ENCODE measurements around the gene ANKS1B.

GRCh38 chr12:99486277-99486676 is 498.5 kb downstream of the ANKS1B start:
- no peak for TF ChIP-seq KLF10 (tag by site-specific recombination; IDR thresholded peaks at IDR 0.05)
- TF ChIP-seq, protein P1, sequence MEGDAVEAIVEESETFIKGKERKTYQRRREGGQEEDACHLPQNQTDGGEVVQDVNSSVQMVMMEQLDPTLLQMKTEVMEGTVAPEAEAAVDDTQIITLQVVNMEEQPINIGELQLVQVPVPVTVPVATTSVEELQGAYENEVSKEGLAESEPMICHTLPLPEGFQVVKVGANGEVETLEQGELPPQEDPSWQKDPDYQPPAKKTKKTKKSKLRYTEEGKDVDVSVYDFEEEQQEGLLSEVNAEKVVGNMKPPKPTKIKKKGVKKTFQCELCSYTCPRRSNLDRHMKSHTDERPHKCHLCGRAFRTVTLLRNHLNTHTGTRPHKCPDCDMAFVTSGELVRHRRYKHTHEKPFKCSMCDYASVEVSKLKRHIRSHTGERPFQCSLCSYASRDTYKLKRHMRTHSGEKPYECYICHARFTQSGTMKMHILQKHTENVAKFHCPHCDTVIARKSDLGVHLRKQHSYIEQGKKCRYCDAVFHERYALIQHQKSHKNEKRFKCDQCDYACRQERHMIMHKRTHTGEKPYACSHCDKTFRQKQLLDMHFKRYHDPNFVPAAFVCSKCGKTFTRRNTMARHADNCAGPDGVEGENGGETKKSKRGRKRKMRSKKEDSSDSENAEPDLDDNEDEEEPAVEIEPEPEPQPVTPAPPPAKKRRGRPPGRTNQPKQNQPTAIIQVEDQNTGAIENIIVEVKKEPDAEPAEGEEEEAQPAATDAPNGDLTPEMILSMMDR (tag by site-specific recombination; IDR thresholded peaks at IDR 0.05), result no peak
- TF ChIP-seq KLF16 (tag by site-specific recombination; IDR thresholded peaks at IDR 0.05), result no peak
- TF ChIP-seq, protein P2, sequence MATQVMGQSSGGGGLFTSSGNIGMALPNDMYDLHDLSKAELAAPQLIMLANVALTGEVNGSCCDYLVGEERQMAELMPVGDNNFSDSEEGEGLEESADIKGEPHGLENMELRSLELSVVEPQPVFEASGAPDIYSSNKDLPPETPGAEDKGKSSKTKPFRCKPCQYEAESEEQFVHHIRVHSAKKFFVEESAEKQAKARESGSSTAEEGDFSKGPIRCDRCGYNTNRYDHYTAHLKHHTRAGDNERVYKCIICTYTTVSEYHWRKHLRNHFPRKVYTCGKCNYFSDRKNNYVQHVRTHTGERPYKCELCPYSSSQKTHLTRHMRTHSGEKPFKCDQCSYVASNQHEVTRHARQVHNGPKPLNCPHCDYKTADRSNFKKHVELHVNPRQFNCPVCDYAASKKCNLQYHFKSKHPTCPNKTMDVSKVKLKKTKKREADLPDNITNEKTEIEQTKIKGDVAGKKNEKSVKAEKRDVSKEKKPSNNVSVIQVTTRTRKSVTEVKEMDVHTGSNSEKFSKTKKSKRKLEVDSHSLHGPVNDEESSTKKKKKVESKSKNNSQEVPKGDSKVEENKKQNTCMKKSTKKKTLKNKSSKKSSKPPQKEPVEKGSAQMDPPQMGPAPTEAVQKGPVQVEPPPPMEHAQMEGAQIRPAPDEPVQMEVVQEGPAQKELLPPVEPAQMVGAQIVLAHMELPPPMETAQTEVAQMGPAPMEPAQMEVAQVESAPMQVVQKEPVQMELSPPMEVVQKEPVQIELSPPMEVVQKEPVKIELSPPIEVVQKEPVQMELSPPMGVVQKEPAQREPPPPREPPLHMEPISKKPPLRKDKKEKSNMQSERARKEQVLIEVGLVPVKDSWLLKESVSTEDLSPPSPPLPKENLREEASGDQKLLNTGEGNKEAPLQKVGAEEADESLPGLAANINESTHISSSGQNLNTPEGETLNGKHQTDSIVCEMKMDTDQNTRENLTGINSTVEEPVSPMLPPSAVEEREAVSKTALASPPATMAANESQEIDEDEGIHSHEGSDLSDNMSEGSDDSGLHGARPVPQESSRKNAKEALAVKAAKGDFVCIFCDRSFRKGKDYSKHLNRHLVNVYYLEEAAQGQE (tag by site-specific recombination; IDR thresholded peaks at IDR 0.05), result no peak
- TF ChIP-seq ZNF114 (tag by site-specific recombination; IDR thresholded peaks at IDR 0.05), result no peak
- no peak for TF ChIP-seq ZBTB7A (tag by site-specific recombination; IDR thresholded peaks at IDR 0.05; ENCODE audit: low read depth)
- no peak for TF ChIP-seq RBAK (tag by site-specific recombination; IDR thresholded peaks at IDR 0.05)
- no peak for TF ChIP-seq ZNF521 (tag by site-specific recombination; IDR thresholded peaks at IDR 0.05)

All from HEK293 (cell line).